Measurements from ENCODE around the gene TMA7B.

TMA7B gene

GRCh38 chr22:39967996-39968972, 8.1 kb downstream of the TMA7B start:
- TF ChIP-seq CTCF (IDR thresholded peaks at IDR 0.05; ENCODE audit: low read length, missing control alignments) = no peak
- H3K4me3 ChIP-seq (replicated peaks; ENCODE audit: low read depth, low read length) = no peak overlapping the region
- DNase-seq (ENCODE audit: low read depth) = peak; percentile 70

- no peak for TF ChIP-seq CTCF (IDR thresholded peaks at IDR 0.05; ENCODE audit: low read length, missing control alignments)
- DNase-seq (ENCODE audit: low read depth) = no peak
- no peak overlapping the region for H3K4me3 ChIP-seq (replicated peaks; ENCODE audit: low read depth, low read length)
Measured at GRCh38 chr22:39970742-39971141, 10.5 kb downstream of the TMA7B start.

- DNase-seq (ENCODE audit: low read depth) = no peak
- TF ChIP-seq CTCF (IDR thresholded peaks at IDR 0.05; ENCODE audit: low read length, missing control alignments) = no peak
- H3K4me3 ChIP-seq (replicated peaks; ENCODE audit: low read depth, low read length) = no peak overlapping the region
Measured at GRCh38 chr22:39972641-39973040, 12.4 kb downstream of the TMA7B start.

- no peak for DNase-seq (ENCODE audit: low read depth)
- H3K4me3 ChIP-seq (replicated peaks; ENCODE audit: low read depth, low read length) = no peak overlapping the region
- TF ChIP-seq CTCF (IDR thresholded peaks at IDR 0.05; ENCODE audit: low read length, missing control alignments) = no peak
Measured at GRCh38 chr22:39973656-39974055, 13.5 kb downstream of the TMA7B start.

GRCh38 chr22:39974065-39974464, 13.9 kb downstream of the TMA7B start:
- no peak for DNase-seq (ENCODE audit: low read depth)
- no peak overlapping the region for H3K4me3 ChIP-seq (replicated peaks; ENCODE audit: low read depth, low read length)
- no peak for TF ChIP-seq CTCF (IDR thresholded peaks at IDR 0.05; ENCODE audit: low read length, missing control alignments)

GRCh38 chr22:39979048-39979447, 18.9 kb downstream of the TMA7B start:
- no peak for TF ChIP-seq CTCF (IDR thresholded peaks at IDR 0.05; ENCODE audit: low read length, missing control alignments)
- no peak for DNase-seq (ENCODE audit: low read depth)
- no peak overlapping the region for H3K4me3 ChIP-seq (replicated peaks; ENCODE audit: low read depth, low read length)

GRCh38 chr22:39979458-39979857, 19.3 kb downstream of the TMA7B start:
- no peak overlapping the region for H3K4me3 ChIP-seq (replicated peaks; ENCODE audit: low read depth, low read length)
- no peak for DNase-seq (ENCODE audit: low read depth)
- no peak for TF ChIP-seq CTCF (IDR thresholded peaks at IDR 0.05; ENCODE audit: low read length, missing control alignments)

All from fibroblast of pulmonary artery (primary cell).